22Rv1 (cell line): ENCODE results near the gene THRA.

Experiments used
- CTCF ChIP-seq: fragments of 450-650 bp; IDR thresholded peaks from 2 replicates; pipeline ENCODE4 v1.5.1; 2017; ENCODE audit warnings: mild to moderate bottlenecking
- ZFX ChIP-seq: fragments of 450-650 bp; IDR thresholded peaks from 2 replicates; pipeline ENCODE4 v1.6.1; 2017; ENCODE audit warnings: antibody characterized with exemption, borderline replicate concordance

- TF ChIP-seq CTCF = no peak
- TF ChIP-seq ZFX = no peak
Measured at GRCh38 chr17:40100419-40100668, 37.6 kb downstream of the THRA start, which contains the start of gene NR1D1.
